Parathyroid adenoma (tissue), 2 donors: ENCODE data around the gene RPH3AL.

ENCODE experiments used
- H2AFZ ChIP-seq: fragments of 300-600 bp; sonication (generic); one replicate; pipeline ENCODE4 v1.7.0; 2017; ENCODE audit warnings: antibody characterized with exemption, mild to moderate bottlenecking
- H3K27ac ChIP-seq: fragments of 300-600 bp; sonication (generic); one replicate; pipeline ENCODE4 v1.7.0; 2017
- H3K27me3 ChIP-seq: fragments of 300-600 bp; sonication (generic); one replicate; pipeline ENCODE4 v1.7.0; 2017; ENCODE audit warnings: low read length; ENCODE audit not compliant: control insufficient read depth, insufficient read depth
- H3K36me3 ChIP-seq: fragments of 300-600 bp; sonication (generic); one replicate; pipeline ENCODE4 v1.7.0; 2017; ENCODE audit warnings: low read length; ENCODE audit not compliant: control insufficient read depth, insufficient read depth
- H3K4me1 ChIP-seq: fragments of 300-600 bp; sonication (generic); one replicate; pipeline ENCODE4 v1.7.0; 2017; ENCODE audit warnings: control low read depth
- H3K4me2 ChIP-seq: fragments of 300-600 bp; sonication (generic); one replicate; pipeline ENCODE4 v1.7.0; 2017; ENCODE audit warnings: low read length
- H3K4me3 ChIP-seq: fragments of 300-600 bp; sonication (generic); one replicate; pipeline ENCODE4 v1.7.0; 2017; ENCODE audit warnings: low read depth, low read length
- H3K79me2 ChIP-seq: fragments of 300-600 bp; sonication (generic); one replicate; pipeline ENCODE4 v1.7.0; 2017; ENCODE audit warnings: control low read depth
- H3K9ac ChIP-seq: fragments of 300-600 bp; sonication (generic); one replicate; pipeline ENCODE4 v1.7.0; 2017; ENCODE audit warnings: mild to moderate bottlenecking
- H3K9me3 ChIP-seq: fragments of 300-600 bp; sonication (generic); one replicate; pipeline ENCODE4 v1.7.0; 2017; ENCODE audit warnings: low read length; ENCODE audit not compliant: control insufficient read depth
- TF ChIP-seq, protein P1 (sequence below): fragments of 300-600 bp; sonication (generic); IDR thresholded peaks from one replicate; pipeline ENCODE4 v1.7.0; 2017; ENCODE audit warnings: antibody characterized with exemption, mild to moderate bottlenecking
- donor health status: primary hyperparathyroidism.

The RPH3AL gene

GRCh38 chr17:233473-233941, 119.1 kb downstream of the RPH3AL start:
- TF ChIP-seq, protein P1, sequence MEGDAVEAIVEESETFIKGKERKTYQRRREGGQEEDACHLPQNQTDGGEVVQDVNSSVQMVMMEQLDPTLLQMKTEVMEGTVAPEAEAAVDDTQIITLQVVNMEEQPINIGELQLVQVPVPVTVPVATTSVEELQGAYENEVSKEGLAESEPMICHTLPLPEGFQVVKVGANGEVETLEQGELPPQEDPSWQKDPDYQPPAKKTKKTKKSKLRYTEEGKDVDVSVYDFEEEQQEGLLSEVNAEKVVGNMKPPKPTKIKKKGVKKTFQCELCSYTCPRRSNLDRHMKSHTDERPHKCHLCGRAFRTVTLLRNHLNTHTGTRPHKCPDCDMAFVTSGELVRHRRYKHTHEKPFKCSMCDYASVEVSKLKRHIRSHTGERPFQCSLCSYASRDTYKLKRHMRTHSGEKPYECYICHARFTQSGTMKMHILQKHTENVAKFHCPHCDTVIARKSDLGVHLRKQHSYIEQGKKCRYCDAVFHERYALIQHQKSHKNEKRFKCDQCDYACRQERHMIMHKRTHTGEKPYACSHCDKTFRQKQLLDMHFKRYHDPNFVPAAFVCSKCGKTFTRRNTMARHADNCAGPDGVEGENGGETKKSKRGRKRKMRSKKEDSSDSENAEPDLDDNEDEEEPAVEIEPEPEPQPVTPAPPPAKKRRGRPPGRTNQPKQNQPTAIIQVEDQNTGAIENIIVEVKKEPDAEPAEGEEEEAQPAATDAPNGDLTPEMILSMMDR, result no peak
- no peaks in the 10 kb centered on the region for H3K9me3 ChIP-seq
- no peaks in the 10 kb centered on the region for H3K27me3 ChIP-seq
- no peaks in the 10 kb centered on the region for H3K79me2 ChIP-seq
- no peak overlapping the region for H3K4me3 ChIP-seq
- H2AFZ ChIP-seq, result no peak overlapping the region
- peak overlapping the region; percentile 75 for H3K27ac ChIP-seq
- no peak overlapping the region for H3K4me2 ChIP-seq
- no peak overlapping the region for H3K9ac ChIP-seq
- no peaks in the 10 kb centered on the region for H3K36me3 ChIP-seq
- H3K4me1 ChIP-seq, result no peaks in the 10 kb centered on the region

- no peak overlapping the region for H2AFZ ChIP-seq
- H3K4me2 ChIP-seq, result no peak overlapping the region
- no peaks in the 10 kb centered on the region for H3K36me3 ChIP-seq
- peak overlapping the region; percentile 75 for H3K27ac ChIP-seq
- H3K27me3 ChIP-seq, result no peaks in the 10 kb centered on the region
- no peak overlapping the region for H3K4me3 ChIP-seq
- TF ChIP-seq, protein P1, result no peak
- H3K79me2 ChIP-seq, result no peaks in the 10 kb centered on the region
- no peaks in the 10 kb centered on the region for H3K4me1 ChIP-seq
- no peaks in the 10 kb centered on the region for H3K9me3 ChIP-seq
- H3K9ac ChIP-seq, result no peak overlapping the region
Observed at GRCh38 chr17:231966-232807, 120.4 kb downstream of the RPH3AL start.

DNA sequence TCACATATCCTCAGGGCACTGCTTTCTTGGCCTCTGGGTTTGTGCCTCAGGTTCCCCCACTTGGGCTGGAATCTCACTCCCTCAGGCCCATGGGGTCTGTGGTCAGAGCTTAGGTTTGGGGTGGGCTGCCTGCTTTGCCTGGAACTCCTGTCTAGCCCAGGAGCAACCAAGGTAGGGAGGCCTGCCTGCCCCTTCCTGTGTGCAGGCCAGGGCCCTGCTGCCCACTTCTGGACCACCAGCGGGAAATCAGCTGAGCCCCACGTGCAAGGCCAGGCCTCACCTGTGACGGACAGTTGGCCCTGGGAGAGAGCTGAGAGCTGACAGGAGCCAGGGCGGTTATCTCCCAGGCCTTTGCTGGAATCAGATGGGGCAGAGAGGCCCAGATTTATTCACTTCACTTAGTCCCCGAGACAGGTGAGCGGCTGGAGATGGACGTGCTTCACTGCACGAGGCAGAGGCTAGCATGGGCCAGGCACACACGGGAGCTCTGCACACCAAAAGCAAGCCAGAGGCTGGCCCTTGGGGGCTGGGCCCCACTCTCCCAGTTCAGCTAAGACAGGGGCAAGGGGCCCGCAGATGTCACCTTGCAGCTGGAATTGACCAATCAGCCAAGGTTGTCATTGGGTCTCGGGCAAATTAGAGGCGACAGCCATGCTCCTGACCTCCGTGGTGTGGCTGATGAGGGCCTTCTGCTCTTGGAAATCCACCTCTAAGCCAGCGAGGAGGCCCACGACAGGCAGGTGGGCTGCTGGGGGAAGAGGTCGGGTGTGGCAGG, 121.2 kb downstream of the RPH3AL start:
- Histone ChIP-seq H3K9me3 (no peaks in the 10 kb centered on the region), H3K9ac (no peak overlapping the region), H3K36me3 (no peaks in the 10 kb centered on the region), H3K4me1 (no peaks in the 10 kb centered on the region), H3K27ac (no peak overlapping the region), H3K27me3 (no peaks in the 10 kb centered on the region), H3K4me2 (no peak overlapping the region), H3K4me3 (no peak overlapping the region), H3K79me2 (no peaks in the 10 kb centered on the region), H2AFZ (no peak overlapping the region)
- TF ChIP-seq, protein P1, result no peak

DNA sequence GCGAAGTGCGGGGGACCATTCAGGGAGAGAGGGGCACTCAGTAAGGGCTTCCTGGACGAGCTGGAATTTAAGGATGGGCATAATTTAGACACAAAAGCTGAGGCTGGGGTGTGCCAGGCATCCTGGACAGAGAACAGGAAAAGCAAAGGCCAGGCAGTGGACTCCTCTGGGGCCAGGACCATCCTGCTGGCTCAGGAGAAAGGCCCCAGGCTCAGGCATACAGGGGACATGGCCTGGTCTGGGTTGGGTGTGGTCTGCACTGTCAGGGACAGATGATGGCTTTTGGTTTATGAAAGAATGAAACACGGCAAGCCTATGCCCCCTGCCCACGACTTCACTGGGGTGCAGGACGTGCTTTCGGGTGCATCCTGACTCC, 122.2 kb downstream of the RPH3AL start:
- Histone ChIP-seq H3K4me3 (no peak overlapping the region), H3K27me3 (no peaks in the 10 kb centered on the region), H3K36me3 (no peaks in the 10 kb centered on the region), H3K4me1 (no peaks in the 10 kb centered on the region), H3K9me3 (no peaks in the 10 kb centered on the region), H3K79me2 (no peaks in the 10 kb centered on the region), H3K9ac (no peak overlapping the region), H3K4me2 (no peak overlapping the region), H2AFZ (no peak overlapping the region), H3K27ac (peak overlapping the region; percentile 11)
- TF ChIP-seq, protein P1, result no peak
